ENCODE measurements around the gene CENPT. TPM values are rescaled to one million over a fixed set of nuclear protein-coding genes. Genes with fewer than 3 reads are reported as not detected.
A peak's percentile ranks its signal among the peaks of the same experiment; 100 is the strongest.

CENPT gene
- total and polyA plus RNA-seq, 2 of the 13 experiments (the other 11 are each of a cell fraction or from before 2014, with no cell fraction given): 40.9 to 43.3 TPM

GRCh38 chr16:67841816-67842508 lies 5.5 kb downstream of the CENPT start, which contains the start of gene THAP11 (continued):
- TF ChIP-seq PRMT3 (CRISPR knock-in tag; IDR thresholded peaks at IDR 0.05; ENCODE audit: borderline replicate concordance, low read depth) (no peak; the same call in 1 of the 2 replicates), KAT2B (IDR thresholded peaks at IDR 0.05; ENCODE audit: borderline replicate concordance, low read depth, low read length) (no peak), MYC (CRISPR knock-in tag; IDR thresholded peaks at IDR 0.05; ENCODE audit: borderline replicate concordance) (peak; percentile 66), ZFP91 (CRISPR knock-in tag; IDR thresholded peaks at IDR 0.05; ENCODE audit: borderline replicate concordance) (peak; percentile 59; the same call in 1 of the 2 replicates), HOXA7 (CRISPR knock-in tag; IDR thresholded peaks at IDR 0.05) (no peak), ZGPAT (CRISPR knock-in tag; IDR thresholded peaks at IDR 0.05) (peak; percentile 84), ATF7-NPFF (CRISPR knock-in tag; IDR thresholded peaks at IDR 0.05; ENCODE audit: low read depth) (peak; percentile 12; the same call in 1 of the 2 replicates), ZNF607 (CRISPR knock-in tag; IDR thresholded peaks at IDR 0.05; ENCODE audit: borderline replicate concordance) (0 out of 2 replicates have a peak, but pooled peaks have one; percentile 17), KIAA2018 (CRISPR knock-in tag; IDR thresholded peaks at IDR 0.05; ENCODE audit: borderline replicate concordance) (peak; percentile 68; the same call in 1 of the 2 replicates), ZNF777 (CRISPR knock-in tag; IDR thresholded peaks at IDR 0.05) (peak; percentile 98), RNF219 (CRISPR knock-in tag; IDR thresholded peaks at IDR 0.05) (0 out of 2 replicates have a peak, but pooled peaks have one; percentile 50), ZNF776 (CRISPR knock-in tag; IDR thresholded peaks at IDR 0.05) (peak; percentile 72; the same call in 1 of the 2 replicates)
